MM.1S (cell line): ENCODE data around the gene PPARD.

Experiments used
- DNase-seq: peaks from one replicate; pipeline ENCODE4 v3.0.0-alpha.2; 2015
- H2AFZ ChIP-seq: fragments of 300-600 bp; sonication (generic); 2 replicates; pipeline ENCODE4 v1.6.0; 2016; ENCODE audit warnings: antibody characterized with exemption, low read length
- H3F3A ChIP-seq: fragments of 300-600 bp; sonication (generic); 2 replicates; pipeline ENCODE4 v1.6.1; 2016; ENCODE audit warnings: mild to moderate bottlenecking, antibody characterized with exemption, low read length, moderate library complexity, mixed read lengths; ENCODE audit not compliant: insufficient read depth
- H3K27ac ChIP-seq: fragments of 300-600 bp; sonication (generic); 2 replicates; pipeline ENCODE4 v1.5.1; 2016; ENCODE audit warnings: mild to moderate bottlenecking, low read length
- H3K27me3 ChIP-seq: fragments of 300-600 bp; sonication (generic); replicated peaks from 2 replicates; pipeline ENCODE4 v1.6.0; 2016; ENCODE audit warnings: low read length; ENCODE audit not compliant: insufficient read depth
- H3K36me3 ChIP-seq: fragments of 300-600 bp; sonication (generic); replicated peaks from 2 replicates; pipeline ENCODE4 v1.6.1; 2016; ENCODE audit warnings: mild to moderate bottlenecking, low read length, mixed read lengths; ENCODE audit not compliant: insufficient read depth
- H3K4me1 ChIP-seq: fragments of 300-600 bp; sonication (generic); 2 replicates; pipeline ENCODE4 v1.6.1; 2016; ENCODE audit warnings: low read length, mixed read lengths
- H3K4me2 ChIP-seq: fragments of 300-600 bp; sonication (generic); 2 replicates; pipeline ENCODE4 v1.6.0; 2016; ENCODE audit warnings: low read depth, low read length
- H3K4me3 ChIP-seq: fragments of 300-600 bp; sonication (generic); 2 replicates; pipeline ENCODE4 v1.5.1; 2016; ENCODE audit warnings: low read length, mixed read lengths
- H3K79me2 ChIP-seq: fragments of 300-600 bp; sonication (generic); 2 replicates; pipeline ENCODE4 v1.6.1; 2016; ENCODE audit warnings: mixed run types, low read length, mixed read lengths
- H3K9ac ChIP-seq: fragments of 300-600 bp; sonication (generic); 2 replicates; pipeline ENCODE4 v1.6.1; 2016; ENCODE audit warnings: low read length, mixed read lengths
- H3K9me2 ChIP-seq: fragments of 300-600 bp; sonication (generic); replicated peaks from 2 replicates; pipeline ENCODE4 v1.6.1; 2016; ENCODE audit warnings: mild to moderate bottlenecking, low read length, mixed read lengths; ENCODE audit not compliant: insufficient read depth
- H3K9me3 ChIP-seq: fragments of 300-600 bp; sonication (generic); replicated peaks from 2 replicates; pipeline ENCODE4 v1.6.1; 2016; ENCODE audit warnings: mild to moderate bottlenecking, low read length, mixed read lengths; ENCODE audit not compliant: insufficient read depth
- H4K20me1 ChIP-seq: fragments of 300-600 bp; sonication (generic); 2 replicates; pipeline ENCODE4 v1.6.1; 2016; ENCODE audit warnings: mild to moderate bottlenecking, low read length, moderate library complexity, mixed read lengths; ENCODE audit not compliant: insufficient read depth
- EZH2 ChIP-seq: fragments of 300-600 bp; sonication (generic); optimal IDR thresholded peaks from 2 replicates; pipeline ENCODE3; 2017; ENCODE audit warnings: low read depth, mild to moderate bottlenecking, antibody characterized with exemption, low read length, mixed read lengths
- EZH2phosphoT487 ChIP-seq: fragments of 300-600 bp; sonication (generic); IDR thresholded peaks from 2 replicates; pipeline ENCODE4 v1.6.1; 2018; ENCODE audit warnings: antibody characterized with exemption, low read length
- TF ChIP-seq, protein P1 (sequence below): fragments of 300-600 bp; sonication (generic); IDR thresholded peaks from 2 replicates; pipeline ENCODE4 v1.5.1; 2016; ENCODE audit warnings: antibody characterized with exemption, low read length, mixed read lengths

The PPARD gene

DNA sequence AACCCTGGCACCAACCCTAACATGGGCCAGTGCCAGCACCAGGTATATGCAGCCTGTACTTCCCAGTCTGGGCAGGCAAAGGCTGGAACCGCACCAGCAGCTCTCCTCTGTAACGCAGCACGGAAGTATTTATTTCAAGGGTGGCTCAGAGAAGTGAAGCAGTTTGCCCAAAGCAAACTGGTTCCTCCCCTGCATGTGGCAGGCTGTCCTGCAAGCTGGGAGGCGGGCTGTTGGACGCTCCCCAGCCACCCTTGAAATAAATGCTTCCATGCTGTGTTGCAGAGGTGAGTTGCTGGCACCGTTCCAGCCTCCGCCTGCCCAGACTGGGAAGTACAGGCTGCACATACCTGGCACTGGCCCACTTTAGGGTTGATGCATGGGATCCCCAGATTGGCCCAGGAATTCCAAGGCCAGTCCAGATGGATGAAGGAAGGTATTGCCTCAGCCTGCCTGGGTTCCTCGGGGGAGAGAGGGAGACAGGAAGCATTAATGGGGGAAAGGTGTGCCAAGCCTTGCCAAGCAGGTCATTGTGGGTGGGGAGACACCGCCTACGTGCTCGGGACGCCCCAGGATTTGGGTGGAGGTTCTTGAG is 49.8 kb downstream of the PPARD start:
- H3K9me2 ChIP-seq: no peaks in the 10 kb centered on the region
- H3F3A ChIP-seq: no peaks in the 10 kb centered on the region
- H3K9ac ChIP-seq: no peak overlapping the region
- no peak overlapping the region for H3K27ac ChIP-seq
- no peak overlapping the region for H3K4me3 ChIP-seq
- H3K27me3 ChIP-seq: no peaks in the 10 kb centered on the region
- H3K79me2 ChIP-seq: no peaks in the 10 kb centered on the region
- H3K9me3 ChIP-seq: no peaks in the 10 kb centered on the region
- no peak overlapping the region for H3K4me2 ChIP-seq
- DNase-seq: no peak
- H3K36me3 ChIP-seq: no peaks in the 10 kb centered on the region
- H2AFZ ChIP-seq: no peak overlapping the region
- no peaks in the 10 kb centered on the region for H3K4me1 ChIP-seq
- TF ChIP-seq EZH2 (no peak), EZH2phosphoT487 (no peak)
- TF ChIP-seq, protein P1, sequence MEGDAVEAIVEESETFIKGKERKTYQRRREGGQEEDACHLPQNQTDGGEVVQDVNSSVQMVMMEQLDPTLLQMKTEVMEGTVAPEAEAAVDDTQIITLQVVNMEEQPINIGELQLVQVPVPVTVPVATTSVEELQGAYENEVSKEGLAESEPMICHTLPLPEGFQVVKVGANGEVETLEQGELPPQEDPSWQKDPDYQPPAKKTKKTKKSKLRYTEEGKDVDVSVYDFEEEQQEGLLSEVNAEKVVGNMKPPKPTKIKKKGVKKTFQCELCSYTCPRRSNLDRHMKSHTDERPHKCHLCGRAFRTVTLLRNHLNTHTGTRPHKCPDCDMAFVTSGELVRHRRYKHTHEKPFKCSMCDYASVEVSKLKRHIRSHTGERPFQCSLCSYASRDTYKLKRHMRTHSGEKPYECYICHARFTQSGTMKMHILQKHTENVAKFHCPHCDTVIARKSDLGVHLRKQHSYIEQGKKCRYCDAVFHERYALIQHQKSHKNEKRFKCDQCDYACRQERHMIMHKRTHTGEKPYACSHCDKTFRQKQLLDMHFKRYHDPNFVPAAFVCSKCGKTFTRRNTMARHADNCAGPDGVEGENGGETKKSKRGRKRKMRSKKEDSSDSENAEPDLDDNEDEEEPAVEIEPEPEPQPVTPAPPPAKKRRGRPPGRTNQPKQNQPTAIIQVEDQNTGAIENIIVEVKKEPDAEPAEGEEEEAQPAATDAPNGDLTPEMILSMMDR: no peak
- H4K20me1 ChIP-seq: no peaks in the 10 kb centered on the region

DNA sequence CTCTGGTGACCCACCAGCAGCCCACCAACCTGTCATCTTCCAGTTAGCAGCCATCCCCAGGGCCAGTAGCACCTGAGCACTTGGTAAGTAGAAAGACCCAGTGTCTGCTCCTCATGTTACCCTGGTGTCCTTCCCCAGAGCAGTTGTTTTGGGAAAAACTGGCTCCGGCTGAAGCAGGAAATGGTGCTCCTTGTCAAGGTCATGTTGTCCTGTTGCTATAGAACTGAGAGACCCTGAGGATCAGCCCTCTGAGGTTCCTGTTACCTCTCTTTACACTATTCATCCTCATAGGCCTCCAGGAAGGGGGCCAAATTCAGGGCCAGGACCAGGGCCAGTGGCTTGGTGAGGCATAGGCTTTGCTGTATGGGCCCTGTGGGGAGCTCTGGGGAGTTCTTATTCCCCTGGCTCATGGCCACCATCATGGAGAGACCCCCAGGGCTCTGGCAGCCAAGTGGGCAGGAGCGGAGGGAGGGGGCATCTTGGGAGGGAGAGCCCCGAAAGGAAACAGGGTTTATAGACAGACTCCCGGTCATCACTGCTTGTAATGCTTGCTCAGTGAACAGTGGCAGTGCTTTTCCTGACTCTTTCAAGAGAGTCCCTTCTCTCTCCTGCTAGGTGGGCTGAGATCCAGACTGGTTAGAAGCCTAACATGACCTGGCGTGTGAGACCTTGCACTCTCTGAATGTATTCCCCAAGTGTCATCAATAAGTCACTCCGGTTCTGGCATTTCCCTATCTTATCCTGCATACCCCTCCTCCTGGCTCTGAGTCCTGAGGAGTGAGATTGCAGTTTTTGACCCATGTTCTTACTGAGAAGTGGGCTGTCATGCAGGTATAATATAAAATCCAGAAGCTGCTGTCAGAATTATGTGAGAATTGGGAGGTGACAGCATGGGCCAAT is 50.7 kb downstream of the PPARD start:
- Histone ChIP-seq H3K4me2 (no peak overlapping the region), H3K27ac (no peak overlapping the region), H2AFZ (no peak overlapping the region), H3K9ac (no peak overlapping the region), H3F3A (no peaks in the 10 kb centered on the region), H3K79me2 (no peaks in the 10 kb centered on the region), H3K9me3 (no peaks in the 10 kb centered on the region), H4K20me1 (no peaks in the 10 kb centered on the region), H3K27me3 (no peaks in the 10 kb centered on the region), H3K4me1 (no peaks in the 10 kb centered on the region), H3K36me3 (no peaks in the 10 kb centered on the region), H3K4me3 (no peak overlapping the region), H3K9me2 (no peaks in the 10 kb centered on the region)
- no peak for DNase-seq
- TF ChIP-seq EZH2phosphoT487: no peak
- TF ChIP-seq, protein P1: no peak

DNA sequence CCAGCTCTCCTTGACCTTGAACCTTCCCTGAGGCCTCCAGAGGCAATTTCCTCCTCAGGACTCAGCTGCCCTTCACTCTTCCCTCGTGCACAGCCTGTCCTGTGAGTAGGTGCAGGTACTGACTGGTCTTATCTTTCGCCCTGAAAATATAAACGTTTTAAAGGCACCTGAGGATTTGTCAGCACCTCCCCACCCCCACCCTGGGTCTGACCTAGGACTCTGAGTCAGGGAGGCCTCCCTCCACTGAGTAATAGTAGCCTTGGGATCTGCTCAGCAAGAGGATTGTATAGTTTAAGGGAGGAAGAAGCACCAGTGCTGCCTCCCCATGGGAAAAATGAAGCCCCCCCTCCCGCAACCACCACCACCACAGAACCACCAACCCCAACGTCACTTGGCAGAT is 54.6 kb downstream of the PPARD start:
- Histone ChIP-seq H3F3A (no peaks in the 10 kb centered on the region), H3K27me3 (no peaks in the 10 kb centered on the region), H4K20me1 (peaks cover 3% of the 10 kb centered on the region; the same call in 1 of the 2 replicates), H2AFZ (no peak overlapping the region), H3K9me2 (no peaks in the 10 kb centered on the region), H3K9me3 (no peaks in the 10 kb centered on the region), H3K9ac (no peak overlapping the region), H3K27ac (no peak overlapping the region), H3K4me2 (no peak overlapping the region), H3K36me3 (no peaks in the 10 kb centered on the region), H3K79me2 (no peaks in the 10 kb centered on the region), H3K4me3 (no peak overlapping the region), H3K4me1 (peaks cover 9% of the 10 kb centered on the region)
- TF ChIP-seq EZH2phosphoT487: no peak
- TF ChIP-seq, protein P1: no peak
- TF ChIP-seq EZH2: no peak
- DNase-seq: no peak
